K562 (cell line): ENCODE measurements around the gene MYL6B. TPM values are rescaled to one million over a fixed set of nuclear protein-coding genes. Genes with fewer than 3 reads are reported as not detected.

Source experiments
- ATAC-seq: fragments of 200-7000 bp; cut with Tn5 transposase; 3 replicates; pipeline ENCODE4 v1.9.1; 2020; ENCODE audit warnings: moderate library complexity
- BruUV-seq: library from RNA; stranded (reverse); fragments of 400-500 nt; replicated peaks from 2 replicates; lab custom pipeline; 2021; lab: Mats Ljungman, UMichigan
- CTCF ChIA-PET: fragments of 300-600 bp; formaldehyde crosslinking; extraction: SDS; loops from one replicate; lab custom pipeline; 2021; ENCODE audit warnings: low intra/inter-chr PET ratio; lab: Yijun Ruan, JAX
- POLR2A ChIA-PET: fragments of 300-600, 350-650 bp; sonication (Branson Sonifier 250); formaldehyde crosslinking; extraction: SDS; loops from one replicate; lab custom pipeline; 2021; ENCODE audit warnings: antibody characterized with exemption, inconsistent platforms; lab: Yijun Ruan, JAX
- DNase-seq, 4 experiments: peaks; one replicate each; pipeline versions ENCODE4 v3.0.0 to v3.0.0-alpha.2; 2011 to 2018; ENCODE audit warnings: low spot score in 3 of 4, mixed read lengths in 3 of 4; ENCODE audit errors: extremely low read depth in 1 of 4
- FAIRE-seq: peaks from 2 replicates; lab custom pipeline; 2011; peaks lifted over from hg19 to GRCh38; lab: Jason Lieb, UNC
- H2AFZ ChIP-seq: 2 replicates; pipeline ENCODE4 v1.6.0; 2011; ENCODE audit warnings: low read depth, low read length, control low read depth, inconsistent platforms
- H3K27ac ChIP-seq: fragments of 200-600 bp; 3 replicates; pipeline ENCODE4 v1.8.0; 2011; ENCODE audit warnings: low read depth, mild to moderate bottlenecking, control low read depth, inconsistent platforms, low read length, moderate library complexity, mixed read lengths; ENCODE audit errors: extremely low read depth
- H3K27me3 ChIP-seq, 2 experiments: fragments of 300-600 bp in 1 of 2; 2 replicates in 1 of 2; 3 replicates in 1 of 2; pipeline versions ENCODE4 v1.6.0 to v1.8.0; 2011; ENCODE audit warnings: inconsistent platforms in 2 of 2, low read length in 2 of 2, mild to moderate bottlenecking in 1 of 2, mixed read lengths in 1 of 2, moderate library complexity in 1 of 2; ENCODE audit not compliant: control insufficient read depth in 2 of 2, insufficient read depth in 2 of 2
- H3K36me3 ChIP-seq: fragments of 300-600 bp; 3 replicates; pipeline ENCODE4 v1.8.0; 2011; ENCODE audit warnings: mild to moderate bottlenecking, low read length, inconsistent platforms; ENCODE audit not compliant: control insufficient read depth, insufficient read depth
- H3K4me1 ChIP-seq, 2 experiments: fragments of 200-600 bp in 1 of 2; replicated peaks in 1 of 2; 2 replicates in 1 of 2; 3 replicates in 1 of 2; pipeline versions ENCODE4 v1.5.1 to v1.8.0; 2011; ENCODE audit warnings: inconsistent platforms in 2 of 2, low read length in 2 of 2, mild to moderate bottlenecking in 1 of 2, mixed read lengths in 1 of 2, moderate library complexity in 1 of 2; ENCODE audit not compliant: control insufficient read depth in 2 of 2, insufficient read depth in 2 of 2
- H3K4me2 ChIP-seq: 2 replicates; pipeline ENCODE4 v1.6.1; 2011; ENCODE audit warnings: low read length, control low read depth, inconsistent platforms, mixed read lengths; ENCODE audit not compliant: insufficient read depth
- H3K4me3 ChIP-seq: fragments of 200-600 bp; sonication (generic), shearing (Covaris generic); 2 replicates; pipeline ENCODE4 v1.5.1; 2016; ENCODE audit warnings: control low read depth, inconsistent platforms
- H3K79me2 ChIP-seq: fragments of 200-600 bp; 3 replicates; pipeline ENCODE4 v1.8.0; 2011; ENCODE audit warnings: low read length, inconsistent platforms; ENCODE audit not compliant: control insufficient read depth, insufficient read depth
- H3K9ac ChIP-seq, 2 experiments: 2 replicates each; pipeline versions ENCODE4 v1.6.0 to v1.6.1; 2011; ENCODE audit warnings: low read depth in 2 of 2, low read length in 2 of 2, control low read depth in 1 of 2, inconsistent platforms in 1 of 2, mild to moderate bottlenecking in 1 of 2, mixed read lengths in 1 of 2; ENCODE audit not compliant: insufficient read depth in 1 of 2
- H3K9me1 ChIP-seq: one replicate; pipeline ENCODE4 v1.6.0; 2011; ENCODE audit warnings: inconsistent platforms, mild to moderate bottlenecking, low read length, moderate library complexity; ENCODE audit not compliant: control insufficient read depth, insufficient read depth
- H3K9me3 ChIP-seq: replicated peaks from 2 replicates; pipeline ENCODE4 v1.5.1; 2011; ENCODE audit warnings: low read depth, low read length, inconsistent platforms; ENCODE audit not compliant: control insufficient read depth, insufficient read depth
- H4K20me1 ChIP-seq: replicated peaks from 2 replicates; pipeline ENCODE4 v1.6.1; 2011; ENCODE audit warnings: low read length, inconsistent platforms, mixed read lengths; ENCODE audit not compliant: control insufficient read depth, insufficient read depth
- ARID1B ChIP-seq: fragments of 450-650 bp; IDR thresholded peaks from 2 replicates; pipeline ENCODE4 v1.6.1; 2016; ENCODE audit warnings: antibody characterized with exemption, mild to moderate bottlenecking, inconsistent platforms
- C11orf30 ChIP-seq: fragments of 450-650 bp; IDR thresholded peaks from 2 replicates; pipeline ENCODE4 v1.6.1; 2016; ENCODE audit warnings: low read depth, mild to moderate bottlenecking
- CBFA2T3 ChIP-seq: fragments of 450-650 bp; IDR thresholded peaks from 2 replicates; pipeline ENCODE4 v1.6.1; 2017
- JUN ChIP-seq, 2 experiments: sonication (generic) in 1 of 2; formaldehyde crosslinking in 1 of 2; IDR thresholded peaks; 2 replicates each; pipeline versions ENCODE4 v1.6.1 to v1.8.0; 2012 to 2022; ENCODE audit warnings: borderline replicate concordance in 2 of 2, mild to moderate bottlenecking in 2 of 2, improper control_type of control experiment in 1 of 2, low read depth in 1 of 2, low read length in 1 of 2, missing genetic modification reagents in 1 of 2
- MAFF ChIP-seq: IDR thresholded peaks from 2 replicates; pipeline ENCODE4 v1.6.1; 2012; ENCODE audit warnings: low read length, improper control_type of control experiment
- NFE2 ChIP-seq: IDR thresholded peaks from 2 replicates; pipeline ENCODE4 v1.6.1; 2014; ENCODE audit warnings: antibody characterized with exemption, low read depth
- RBM17 ChIP-seq: fragments of 200-400 bp; formaldehyde crosslinking; IDR thresholded peaks from 2 replicates; pipeline ENCODE4 v1.6.1; 2017; ENCODE audit warnings: low read depth, mild to moderate bottlenecking, low read length, borderline replicate concordance
- ZNF512 ChIP-seq: IDR thresholded peaks from 2 replicates; pipeline ENCODE4 v1.6.1; 2016; ENCODE audit warnings: missing genetic modification characterization, missing compliant biosample characterization
- WGBS: fragments of 100-300 bp; shearing (Covaris generic); methylation state at CpG from one replicate; pipeline ENCODE4 v1.1.6; 2016; ENCODE audit warnings: low coverage, mixed read lengths; ENCODE audit not compliant: insufficient coverage; ENCODE audit errors: missing lambda C conversion rate; 5-methylcytosine and 5-hydroxymethylcytosine counted together
- in situ Hi-C: fragments of 300-500 bp; cut with MboI; formaldehyde crosslinking; loops from 4 replicates; pipeline ENCODE4 v1.15.0; 2018; ENCODE audit warnings: inconsistent platforms, mixed read lengths
- intact Hi-C: fragments of 100-400 bp; cut with micrococcal nuclease; formaldehyde crosslinking; loops from 2 replicates; pipeline ENCODE4 v1.14.2; 2022
- polyA plus RNA-seq, 8 experiments: library from polyadenylated mRNA; depleted of rRNA in 4 of 8; stranded (reverse) in 5 of 8; unstranded in 3 of 8; fragments of >200 nt; fragmentation: Nextera tagmentation in 2 of 8; fragmentation: Illumina TruSeq in 1 of 8; extraction: Ambion mirVana in 2 of 8; extraction: Trizol in 1 of 8; gene quantifications; 2 replicates each; pipeline versions ENCODE4 v1.2.1 to v1.2.3, GENCODE V29; 2011 to 2014; ENCODE audit warnings: inconsistent platforms in 1 of 8, missing spikeins in 1 of 8
- total RNA-seq, 7 experiments: library from RNA; depleted of rRNA in 6 of 7; stranded (reverse); fragments of >200 nt in 6 of 7; fragmentation: Illumina TruSeq in 2 of 7; extraction: Trizol in 2 of 7; gene quantifications; 2 replicates each; pipeline versions ENCODE4 v1.2.1 to v1.2.3, GENCODE V29; 2011 to 2021; ENCODE audit warnings: low replicate concordance in 1 of 7
- TF ChIP-seq, protein P1 (sequence below): fragments of 450-650 bp; IDR thresholded peaks from 2 replicates; pipeline ENCODE4 v1.6.1; 2016; ENCODE audit warnings: borderline replicate concordance

Gene MYL6B
- total and polyA plus RNA-seq, 9 of the 15 experiments (the other 6 are each of a cell fraction or from before 2014, with no cell fraction given) = 42.8 to 77.3 (median 68.6) TPM

DNA sequence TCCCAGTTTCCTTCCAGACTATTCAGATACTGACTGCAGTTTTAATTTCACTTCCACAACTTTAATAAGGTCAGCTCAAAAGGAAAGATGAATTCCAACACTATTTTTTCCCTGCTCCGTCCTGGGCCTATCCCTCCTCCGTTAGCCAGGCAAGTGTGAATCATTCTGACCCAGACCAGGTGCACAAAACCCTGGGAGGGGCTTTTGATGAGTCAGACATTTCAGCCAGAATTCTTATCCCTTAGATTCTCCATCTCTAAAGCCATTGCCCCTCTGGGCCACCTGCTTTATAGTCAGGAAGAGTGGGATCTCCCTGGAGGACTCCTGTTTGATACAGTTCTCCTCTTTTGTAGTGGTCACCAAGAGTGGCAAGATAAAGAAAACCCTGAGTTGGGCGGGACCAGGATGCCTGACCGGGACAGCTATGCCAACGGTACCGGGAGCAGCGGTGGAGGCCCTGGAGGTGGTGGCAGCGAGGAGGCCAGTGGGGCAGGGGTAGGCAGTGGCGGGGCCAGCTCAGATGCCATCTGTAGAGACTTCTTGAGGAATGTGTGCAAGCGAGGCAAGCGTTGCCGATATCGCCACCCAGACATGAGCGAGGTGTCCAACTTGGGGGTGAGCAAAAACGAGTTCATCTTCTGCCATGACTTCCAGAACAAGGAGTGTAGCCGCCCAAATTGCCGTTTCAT, 32.1 kb upstream of the MYL6B start:
- Histone ChIP-seq H3K9me3 (peaks cover 4% of the 10 kb centered on the region), H3K27ac (peak overlapping the region; percentile 44; the same call in 2 of the 3 replicates), H3K79me2 (peaks cover 28% of the 10 kb centered on the region), H3K9me1 (no peaks in the 10 kb centered on the region), H3K9ac (peak overlapping the region in 1 of 2 experiments; percentile 49; a peak in 2 of 4 replicates), H3K4me2 (peak overlapping the region; percentile 89; the same call in 1 of the 2 replicates), H3K4me1 (peaks cover 21 to 34% of the 10 kb centered on the region in 2 experiments), H3K4me3 (no peak overlapping the region), H3K36me3 (peaks cover 27% of the 10 kb centered on the region), H4K20me1 (no peaks in the 10 kb centered on the region), H3K27me3 (no peaks in the 10 kb centered on the region), H2AFZ (peak overlapping the region; percentile 82; the same call in 1 of the 2 replicates)
- DNase-seq = peak in 3 of 4 experiments; percentile 30 to 48 (median 44)
- no peak for ATAC-seq
- ChIA-PET POLR2A (interaction anchor here (0.6 to 5.3 kb wide), 5 partner anchors 8 to 212 kb away, joined by 3 to 54 read pairs (median 7); partner anchors contain the start of genes ESYT1, MYL6 and SMARCC2), CTCF (interaction anchor here (0.6 to 3.8 kb wide), 5 partner anchors 67 to 344 kb away, joined by 3 to 36 read pairs (median 13); partner anchors contain the start of genes NABP2 and SMARCC2)
- intact Hi-C loops = no loop called here
- no TSS peak for BruUV-seq
- WGBS = 89% methylated on average over 17 of the region's 17 CpGs
- in situ Hi-C loops = loop anchor here (10.0 kb wide), 1 partner anchor 344 kb away; the partner anchor contains the start of gene SPRYD4
- FAIRE-seq = no peak
- TF ChIP-seq ARID1B = 0 out of 2 replicates have a peak, but pooled peaks have one; percentile 13
- no peak for TF ChIP-seq CBFA2T3
- TF ChIP-seq JUN (IDR thresholded peaks at IDR 0.05; ENCODE audit: borderline replicate concordance, low read depth, low read length) = peak; percentile 15; the same call in 1 of the 2 replicates
- TF ChIP-seq JUN (CRISPR knock-in tag; IDR thresholded peaks at IDR 0.05; ENCODE audit: borderline replicate concordance) = no peak
- TF ChIP-seq MAFF = peak; percentile 32; the same call in 1 of the 2 replicates
- TF ChIP-seq, protein P1, sequence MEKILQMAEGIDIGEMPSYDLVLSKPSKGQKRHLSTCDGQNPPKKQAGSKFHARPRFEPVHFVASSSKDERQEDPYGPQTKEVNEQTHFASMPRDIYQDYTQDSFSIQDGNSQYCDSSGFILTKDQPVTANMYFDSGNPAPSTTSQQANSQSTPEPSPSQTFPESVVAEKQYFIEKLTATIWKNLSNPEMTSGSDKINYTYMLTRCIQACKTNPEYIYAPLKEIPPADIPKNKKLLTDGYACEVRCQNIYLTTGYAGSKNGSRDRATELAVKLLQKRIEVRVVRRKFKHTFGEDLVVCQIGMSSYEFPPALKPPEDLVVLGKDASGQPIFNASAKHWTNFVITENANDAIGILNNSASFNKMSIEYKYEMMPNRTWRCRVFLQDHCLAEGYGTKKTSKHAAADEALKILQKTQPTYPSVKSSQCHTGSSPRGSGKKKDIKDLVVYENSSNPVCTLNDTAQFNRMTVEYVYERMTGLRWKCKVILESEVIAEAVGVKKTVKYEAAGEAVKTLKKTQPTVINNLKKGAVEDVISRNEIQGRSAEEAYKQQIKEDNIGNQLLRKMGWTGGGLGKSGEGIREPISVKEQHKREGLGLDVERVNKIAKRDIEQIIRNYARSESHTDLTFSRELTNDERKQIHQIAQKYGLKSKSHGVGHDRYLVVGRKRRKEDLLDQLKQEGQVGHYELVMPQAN = no peak
- no peak for TF ChIP-seq NFE2
- no peak for TF ChIP-seq RBM17
- no peak for TF ChIP-seq ZNF512 (tag)
- TF ChIP-seq C11orf30 = peak; percentile 75
